ENCODE data around the gene PYY. TPM values are rescaled to one million over a fixed set of nuclear protein-coding genes. Genes with fewer than 3 reads are reported as not detected.
"Not testable (repeated sequence)": the region's sequence is repeated elsewhere in the genome, so short reads cannot be mapped to it uniquely, and the experiment has no call there.

PYY gene
- total RNA-seq, 1 experiment from 2014 or later: not detected

- Histone ChIP-seq H3K27ac (ENCODE audit: low read length) (no peak overlapping the region), H3K36me3 (ENCODE audit: low read depth, low read length) (no peaks in the 10 kb centered on the region), H3K4me1 (ENCODE audit: insufficient read depth, low read length) (peaks cover 20% of the 10 kb centered on the region), H3K27me3 (ENCODE audit: low read length) (no peaks in the 10 kb centered on the region), H3K4me2 (ENCODE audit: low read length) (no peak overlapping the region), H3K9ac (ENCODE audit: low read length) (no peak overlapping the region), H3K9me3 (ENCODE audit: low read length) (no peaks in the 10 kb centered on the region), H3F3A (ENCODE audit: low read length, unreplicated experiment) (peaks cover 4% of the 10 kb centered on the region), H3K4me3 (ENCODE audit: low read length) (no peak overlapping the region), H4K20me1 (ENCODE audit: low read length) (no peaks in the 10 kb centered on the region), H3K9me2 (replicated peaks; ENCODE audit: low read length) (no peaks in the 10 kb centered on the region), H2AFZ (ENCODE audit: low read length) (no peak overlapping the region), H3K79me2 (ENCODE audit: low read length) (no peaks in the 10 kb centered on the region)
- no peak for TF ChIP-seq EZH2phosphoT487 (IDR thresholded peaks at IDR 0.05; ENCODE audit: borderline replicate concordance, low read length)
- TF ChIP-seq CTCF (conservative IDR thresholded peaks at IDR 0.05; ENCODE audit: low read depth, low read length): no peak
- TF ChIP-seq EZH2 (IDR thresholded peaks at IDR 0.05; ENCODE audit: low read length, unreplicated experiment): no peak
- DNase-seq (no peak), ATAC-seq (no peak)
- ChIA-PET POLR2A (ENCODE audit: unreplicated experiment) (no interaction called here), CTCF (interaction anchor here (0.6 to 1.6 kb wide), 3 partner anchors 28 to 365 kb away, joined by 3 to 7 read pairs (median 3); partner anchors contain the start of gene FAM171A2)
- intact Hi-C loops (cut with micrococcal nuclease): no loop called here
- no TSS peak for BruUV-seq (replicated peaks)
Measured at GRCh38 chr17:43999024-43999423, 45.3 kb upstream of the PYY start.

GRCh38 chr17:43998552-43998951 lies 44.8 kb upstream of the PYY start:
- POLR2A ChIA-PET (ENCODE audit: unreplicated experiment): no interaction called here
- H3K9me3 ChIP-seq (ENCODE audit: low read length): no peaks in the 10 kb centered on the region
- H3K36me3 ChIP-seq (ENCODE audit: low read depth, low read length): no peaks in the 10 kb centered on the region
- intact Hi-C loops (cut with micrococcal nuclease): no loop called here
- H3F3A ChIP-seq (ENCODE audit: low read length, unreplicated experiment): peaks cover 4% of the 10 kb centered on the region
- CTCF ChIA-PET: interaction anchor here (0.6 to 1.6 kb wide), 3 partner anchors 27 to 365 kb away, joined by 3 to 7 read pairs (median 3); partner anchors contain the start of gene FAM171A2
- H2AFZ ChIP-seq (ENCODE audit: low read length): no peak overlapping the region
- H3K27ac ChIP-seq (ENCODE audit: low read length): no peak overlapping the region
- no TSS peak for BruUV-seq (replicated peaks)
- H4K20me1 ChIP-seq (ENCODE audit: low read length): no peaks in the 10 kb centered on the region
- TF ChIP-seq EZH2phosphoT487 (IDR thresholded peaks at IDR 0.05; ENCODE audit: borderline replicate concordance, low read length) (no peak), EZH2 (IDR thresholded peaks at IDR 0.05; ENCODE audit: low read length, unreplicated experiment) (no peak), CTCF (conservative IDR thresholded peaks at IDR 0.05; ENCODE audit: low read depth, low read length) (no peak)
- H3K4me3 ChIP-seq (ENCODE audit: low read length): no peak overlapping the region
- H3K4me1 ChIP-seq (ENCODE audit: insufficient read depth, low read length): peaks cover 20% of the 10 kb centered on the region
- ATAC-seq (no peak), DNase-seq (peak; percentile 39)
- H3K79me2 ChIP-seq (ENCODE audit: low read length): no peaks in the 10 kb centered on the region
- H3K4me2 ChIP-seq (ENCODE audit: low read length): no peak overlapping the region
- H3K27me3 ChIP-seq (ENCODE audit: low read length): no peaks in the 10 kb centered on the region
- no peak overlapping the region for H3K9ac ChIP-seq (ENCODE audit: low read length)
- H3K9me2 ChIP-seq (replicated peaks; ENCODE audit: low read length): no peaks in the 10 kb centered on the region

- BruUV-seq (replicated peaks); POLR2A ChIA-PET (ENCODE audit: unreplicated experiment); H3K9me2 ChIP-seq (replicated peaks; ENCODE audit: low read length); H3K36me3 ChIP-seq (ENCODE audit: low read depth, low read length); H3K27ac ChIP-seq (ENCODE audit: low read length); intact Hi-C loops (cut with micrococcal nuclease); DNase-seq; H3F3A ChIP-seq (ENCODE audit: low read length, unreplicated experiment); H3K79me2 ChIP-seq (ENCODE audit: low read length); H4K20me1 ChIP-seq (ENCODE audit: low read length); H3K9ac ChIP-seq (ENCODE audit: low read length); H3K27me3 ChIP-seq (ENCODE audit: low read length); ATAC-seq; H3K9me3 ChIP-seq (ENCODE audit: low read length); H3K4me3 ChIP-seq (ENCODE audit: low read length); H3K4me2 ChIP-seq (ENCODE audit: low read length); H2AFZ ChIP-seq (ENCODE audit: low read length): not testable (repeated sequence)
- peaks cover 13% of the 10 kb centered on the region for H3K4me1 ChIP-seq (ENCODE audit: insufficient read depth, low read length)
- CTCF ChIA-PET: interaction anchor here (1.4 kb wide), 1 partner anchor 53 kb away, joined by 6 read pairs; no protein-coding TSS in a partner anchor
Measured at GRCh38 chr17:43997180-43997579, 43.4 kb upstream of the PYY start.
